Measurements from ENCODE around the gene ACOT11. TPM values are rescaled to one million over a fixed set of nuclear protein-coding genes. Genes with fewer than 3 reads are reported as not detected.

The ACOT11 gene
- total and polyA plus RNA-seq, 2 donors (not counting 1 experiment from before 2014, with no cell fraction given): 0.73 to 2.5 TPM

DNA sequence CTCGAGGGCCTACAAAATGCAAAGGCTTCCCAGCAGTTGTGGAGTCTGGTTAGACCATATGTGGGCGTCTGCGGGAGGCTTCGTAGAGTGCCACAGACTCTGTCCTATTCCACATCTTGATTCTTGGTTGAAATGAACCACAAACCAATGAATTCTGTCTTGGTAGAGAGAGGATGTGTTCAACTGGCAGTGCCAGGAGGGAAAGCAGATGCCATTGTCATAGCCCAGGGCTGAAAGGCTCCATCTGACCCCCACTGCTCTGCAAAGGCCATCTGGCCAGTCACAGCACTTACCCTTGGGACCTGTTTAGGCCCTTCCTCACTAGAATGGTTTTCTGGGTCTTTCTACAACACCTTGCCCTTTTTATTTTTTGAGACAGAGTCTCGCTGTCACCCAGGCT, 22.1 kb downstream of the ACOT11 start:
- Histone ChIP-seq H3K4me1 (ENCODE audit: control insufficient read depth, extremely low read depth, insufficient read depth, low read length) (no peaks in the 10 kb centered on the region), H3K36me3 (ENCODE audit: control insufficient read depth, insufficient read depth, low read length) (no peaks in the 10 kb centered on the region), H3K79me2 (ENCODE audit: control insufficient read depth, insufficient read depth, low read length) (no peaks in the 10 kb centered on the region), H3K4me3 (replicated peaks in 1 of 4; ENCODE audit: control extremely low read depth in 1 of 4, insufficient read depth in 1 of 4, low read depth in 3 of 4, low read length in 4 of 4) (no peak overlapping the region), H3K9ac (ENCODE audit: insufficient read depth, low read length) (no peak overlapping the region), H4K20me1 (ENCODE audit: control insufficient read depth, extremely low read depth, insufficient read depth, low read length) (no peaks in the 10 kb centered on the region), H2AFZ (ENCODE audit: low read length) (no peak overlapping the region), H3K9me3 (ENCODE audit: control insufficient read depth, insufficient read depth, low read depth, low read length) (no peaks in the 10 kb centered on the region), H3K27me3 (ENCODE audit: control insufficient read depth, insufficient read depth, low read length) (no peaks in the 10 kb centered on the region), H3K4me2 (ENCODE audit: extremely low read depth, insufficient read depth, low read length) (no peak overlapping the region), H3K27ac (ENCODE audit: insufficient read depth, low read length) (no peak overlapping the region)
- TF ChIP-seq, protein P1, sequence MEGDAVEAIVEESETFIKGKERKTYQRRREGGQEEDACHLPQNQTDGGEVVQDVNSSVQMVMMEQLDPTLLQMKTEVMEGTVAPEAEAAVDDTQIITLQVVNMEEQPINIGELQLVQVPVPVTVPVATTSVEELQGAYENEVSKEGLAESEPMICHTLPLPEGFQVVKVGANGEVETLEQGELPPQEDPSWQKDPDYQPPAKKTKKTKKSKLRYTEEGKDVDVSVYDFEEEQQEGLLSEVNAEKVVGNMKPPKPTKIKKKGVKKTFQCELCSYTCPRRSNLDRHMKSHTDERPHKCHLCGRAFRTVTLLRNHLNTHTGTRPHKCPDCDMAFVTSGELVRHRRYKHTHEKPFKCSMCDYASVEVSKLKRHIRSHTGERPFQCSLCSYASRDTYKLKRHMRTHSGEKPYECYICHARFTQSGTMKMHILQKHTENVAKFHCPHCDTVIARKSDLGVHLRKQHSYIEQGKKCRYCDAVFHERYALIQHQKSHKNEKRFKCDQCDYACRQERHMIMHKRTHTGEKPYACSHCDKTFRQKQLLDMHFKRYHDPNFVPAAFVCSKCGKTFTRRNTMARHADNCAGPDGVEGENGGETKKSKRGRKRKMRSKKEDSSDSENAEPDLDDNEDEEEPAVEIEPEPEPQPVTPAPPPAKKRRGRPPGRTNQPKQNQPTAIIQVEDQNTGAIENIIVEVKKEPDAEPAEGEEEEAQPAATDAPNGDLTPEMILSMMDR (conservative IDR thresholded peaks at IDR 0.05 in 1 of 2, IDR thresholded peaks at IDR 0.05 in 1 of 2; ENCODE audit: low read depth in 1 of 2, low read length in 2 of 2): no peak
- TF ChIP-seq EZH2 (IDR thresholded peaks at IDR 0.05; ENCODE audit: low read length, missing control alignments): no peak
- DNase-seq (ENCODE audit: low read depth in 2 of 2): no peak

DNA sequence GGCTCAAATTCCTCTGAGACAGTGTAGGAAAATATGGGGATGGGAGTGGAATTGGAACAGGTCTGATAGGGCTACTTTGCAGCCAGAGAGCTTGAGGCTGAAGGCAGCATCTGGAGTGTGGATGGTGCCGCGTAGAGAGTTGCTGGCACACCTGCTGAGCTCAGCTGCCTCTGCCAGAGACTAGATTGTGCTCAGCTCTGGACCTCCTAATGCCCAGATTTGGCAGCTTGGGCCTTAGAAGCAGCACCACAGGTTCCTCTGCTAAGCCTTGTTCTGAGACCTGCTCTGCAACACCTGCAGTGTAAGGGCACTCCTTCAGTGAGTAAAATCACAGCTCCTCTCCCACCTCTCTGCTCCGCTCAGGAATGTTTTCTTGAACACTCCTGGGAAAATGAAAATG, 23.3 kb downstream of the ACOT11 start:
- no peak for TF ChIP-seq EZH2 (IDR thresholded peaks at IDR 0.05; ENCODE audit: low read length, missing control alignments)
- TF ChIP-seq, protein P1 (conservative IDR thresholded peaks at IDR 0.05 in 1 of 2, IDR thresholded peaks at IDR 0.05 in 1 of 2; ENCODE audit: low read depth in 1 of 2, low read length in 2 of 2): no peak
- Histone ChIP-seq H3K27ac (ENCODE audit: insufficient read depth, low read length) (no peak overlapping the region), H4K20me1 (ENCODE audit: control insufficient read depth, extremely low read depth, insufficient read depth, low read length) (no peaks in the 10 kb centered on the region), H3K9ac (ENCODE audit: insufficient read depth, low read length) (no peak overlapping the region), H3K4me3 (replicated peaks in 1 of 4; ENCODE audit: control extremely low read depth in 1 of 4, insufficient read depth in 1 of 4, low read depth in 3 of 4, low read length in 4 of 4) (no peak overlapping the region), H3K27me3 (ENCODE audit: control insufficient read depth, insufficient read depth, low read length) (no peaks in the 10 kb centered on the region), H3K79me2 (ENCODE audit: control insufficient read depth, insufficient read depth, low read length) (no peaks in the 10 kb centered on the region), H3K9me3 (ENCODE audit: control insufficient read depth, insufficient read depth, low read depth, low read length) (no peaks in the 10 kb centered on the region), H2AFZ (ENCODE audit: low read length) (no peak overlapping the region), H3K4me1 (ENCODE audit: control insufficient read depth, extremely low read depth, insufficient read depth, low read length) (no peaks in the 10 kb centered on the region), H3K36me3 (ENCODE audit: control insufficient read depth, insufficient read depth, low read length) (no peaks in the 10 kb centered on the region), H3K4me2 (ENCODE audit: extremely low read depth, insufficient read depth, low read length) (no peak overlapping the region)
- DNase-seq (ENCODE audit: low read depth in 2 of 2): no peak

DNA sequence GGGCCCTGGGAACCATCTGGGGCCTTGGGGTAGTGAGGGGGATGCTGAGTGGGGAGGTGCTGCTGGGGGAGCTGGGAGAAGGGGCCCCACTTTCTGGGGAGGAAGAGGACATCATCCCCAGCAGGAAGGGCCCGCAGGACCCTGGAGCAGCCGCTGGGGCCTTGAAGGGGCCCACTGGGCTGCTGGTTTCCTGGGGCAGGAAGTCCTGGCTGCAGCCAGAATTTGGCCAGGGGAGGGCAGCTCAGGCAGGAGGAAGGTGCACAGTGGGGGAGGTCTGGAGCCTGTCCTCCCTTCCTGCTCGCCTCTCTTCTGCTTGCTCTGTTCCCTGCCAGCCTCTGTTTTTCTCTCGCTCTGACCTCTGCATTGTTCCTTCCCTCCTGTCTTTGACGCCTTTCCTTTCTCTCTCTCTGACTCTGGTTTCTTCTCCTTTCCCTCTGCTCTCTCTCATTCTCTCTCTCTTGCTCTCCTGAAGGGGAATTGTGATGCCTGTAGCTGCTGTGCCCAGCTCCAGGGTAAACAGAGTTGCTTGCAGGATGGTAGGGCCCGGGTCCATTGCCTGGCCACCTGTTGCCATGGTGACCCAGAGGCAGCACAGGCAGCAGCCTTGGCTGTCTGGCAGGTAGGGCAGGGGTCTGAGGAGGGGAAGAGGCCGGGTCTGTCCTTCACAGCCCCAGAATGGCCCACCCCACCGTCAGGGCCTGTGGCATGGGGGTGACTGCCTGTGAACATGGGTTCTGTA, 23.9 kb downstream of the ACOT11 start:
- no peaks in the 10 kb centered on the region for H3K4me1 ChIP-seq (ENCODE audit: control insufficient read depth, extremely low read depth, insufficient read depth, low read length)
- H3K4me3 ChIP-seq (replicated peaks in 1 of 4; ENCODE audit: control extremely low read depth in 1 of 4, insufficient read depth in 1 of 4, low read depth in 3 of 4, low read length in 4 of 4): no peak overlapping the region
- H3K27me3 ChIP-seq (ENCODE audit: control insufficient read depth, insufficient read depth, low read length): no peaks in the 10 kb centered on the region
- no peak for DNase-seq (ENCODE audit: low read depth in 2 of 2)
- H3K27ac ChIP-seq (ENCODE audit: insufficient read depth, low read length): no peak overlapping the region
- H3K79me2 ChIP-seq (ENCODE audit: control insufficient read depth, insufficient read depth, low read length): no peaks in the 10 kb centered on the region
- TF ChIP-seq EZH2 (IDR thresholded peaks at IDR 0.05; ENCODE audit: low read length, missing control alignments): no peak
- TF ChIP-seq, protein P1 (conservative IDR thresholded peaks at IDR 0.05 in 1 of 2, IDR thresholded peaks at IDR 0.05 in 1 of 2; ENCODE audit: low read depth in 1 of 2, low read length in 2 of 2): no peak
- H3K4me2 ChIP-seq (ENCODE audit: extremely low read depth, insufficient read depth, low read length): no peak overlapping the region
- no peaks in the 10 kb centered on the region for H4K20me1 ChIP-seq (ENCODE audit: control insufficient read depth, extremely low read depth, insufficient read depth, low read length)
- H2AFZ ChIP-seq (ENCODE audit: low read length): no peak overlapping the region
- H3K9me3 ChIP-seq (ENCODE audit: control insufficient read depth, insufficient read depth, low read depth, low read length): no peaks in the 10 kb centered on the region
- H3K9ac ChIP-seq (ENCODE audit: insufficient read depth, low read length): no peak overlapping the region
- no peaks in the 10 kb centered on the region for H3K36me3 ChIP-seq (ENCODE audit: control insufficient read depth, insufficient read depth, low read length)

All from fibroblast of lung (primary cell).